Adrenal gland (tissue), 12 donors: ENCODE data around the gene PPEF2. TPM values are rescaled to one million over a fixed set of nuclear protein-coding genes. Genes with fewer than 3 reads are reported as not detected.
"Not testable (repeated sequence)": the region's sequence is repeated elsewhere in the genome, so short reads cannot be mapped to it uniquely, and the experiment has no call there.

Experiments used
- DNase-seq, 7 donors: peaks; one replicate each; pipeline ENCODE4 v3.0.0-alpha.2; 2019 to 2020
- H3K27ac ChIP-seq, 5 donors: fragments of 200-600 bp; sonication (generic) in 4 of 5; 1 replicate in 3 of 5; 2 replicates in 2 of 5; pipeline versions ENCODE4 v1.5.1 to v1.8.0; 2016 to 2020; ENCODE audit warnings: mild to moderate bottlenecking in 1 of 5
- H3K27me3 ChIP-seq: fragments of 200-600 bp; 2 replicates; pipeline ENCODE4 v1.8.0; 2021
- H3K36me3 ChIP-seq, 2 donors: fragments of 200-600 bp; replicated peaks in 1 of 2; 1 replicate in 1 of 2; 2 replicates in 1 of 2; pipeline versions ENCODE4 v1.5.1 to v1.8.0; 2018 to 2022
- H3K4me1 ChIP-seq, 2 donors: fragments of 200-600 bp; replicated peaks in 1 of 2; 1 replicate in 1 of 2; 2 replicates in 1 of 2; pipeline versions ENCODE4 v1.5.1 to v1.8.0; 2018 to 2021
- H3K4me3 ChIP-seq, 4 donors: fragments of 200-600 bp; sonication (generic) in 3 of 4; one replicate each; pipeline ENCODE4 v1.5.1; 2016 to 2018
- H3K9me3 ChIP-seq, 3 donors: fragments of 200-600 bp; sonication (generic) in 1 of 3; replicated peaks in 1 of 3; 1 replicate in 2 of 3; 2 replicates in 1 of 3; pipeline versions ENCODE4 v1.5.1 to v1.8.0; 2016 to 2021
- POLR2A ChIP-seq, 2 donors: fragments of 450-650 bp; IDR thresholded peaks; one replicate each; pipeline ENCODE4 v1.6.1; 2017; ENCODE audit warnings: antibody characterized with exemption in 2 of 2, mild to moderate bottlenecking in 2 of 2, moderate library complexity in 1 of 2
- WGBS, 4 donors: extraction: QIAGEN DNeasy Blood & Tissue Kit in 2 of 4; methylation state at CpG; one replicate each; pipeline versions ENCODE4 v1.1.5 to v1.1.7; 2013 to 2017; 5-methylcytosine and 5-hydroxymethylcytosine counted together
- intact Hi-C, 2 donors: fragments of 100-400 bp; cut with DNase I; formaldehyde crosslinking; loops; one replicate each; pipeline versions ENCODE4 v1.14.1 to v1.15.0; 2022 to 2023
- polyA plus RNA-seq, 3 donors: library from polyadenylated mRNA; stranded (reverse); fragments of 200-250 nt in 2 of 3; fragments of 350-450 nt in 1 of 3; fragmentation: Illumina TruSeq in 1 of 3; extraction: RNeasy Lipid Tissue Mini Kit (QIAGEN cat#74804) in 1 of 3; gene quantifications; one replicate each; pipeline ENCODE4 v1.2.3, GENCODE V29; 2013 to 2014
- total RNA-seq, 9 donors: library from RNA; depleted of rRNA in 4 of 9; stranded (reverse); fragments of >200 nt in 4 of 9; fragments of 120-200 nt in 1 of 9; fragmentation: NEBNext Ultra II Directional in 1 of 9; extraction: Animal tissue kit (Norgen Biotek cat#: 25700) in 1 of 9; gene quantifications; one replicate each; pipeline versions ENCODE4 v1.1.0 to v1.2.4, GENCODE V29; 2013 to 2023
- TF ChIP-seq, protein P1 (sequence below), 6 experiments: fragments of 450-650 bp in 4 of 6; fragments of 200-600 bp in 2 of 6; sonication (generic) in 1 of 6; IDR thresholded peaks; 1 replicate in 5 of 6; 2 replicates in 1 of 6; pipeline versions ENCODE4 v1.5.1 to v1.8.0; 2016 to 2021; ENCODE audit warnings: antibody characterized with exemption in 6 of 6, mild to moderate bottlenecking in 2 of 6, moderate library complexity in 1 of 6
- donor health status: healthy with polysubstance abuse.
- donor health status: Bipolar disorder and iron deficiency.
- donor health status: DM: yes; HTN: yes; CAD: no.
- donor health status: DM: no; HTN: no; CAD: no.
- donor health status: DM: no; HTN: no; CAD: no.
- donor health status: DM: yes; HTN: yes; CAD: no.

Gene PPEF2
- total and polyA plus RNA-seq, 12 donors: 0.03 to 0.08 (median 0.06) TPM; not detected in 9

DNA sequence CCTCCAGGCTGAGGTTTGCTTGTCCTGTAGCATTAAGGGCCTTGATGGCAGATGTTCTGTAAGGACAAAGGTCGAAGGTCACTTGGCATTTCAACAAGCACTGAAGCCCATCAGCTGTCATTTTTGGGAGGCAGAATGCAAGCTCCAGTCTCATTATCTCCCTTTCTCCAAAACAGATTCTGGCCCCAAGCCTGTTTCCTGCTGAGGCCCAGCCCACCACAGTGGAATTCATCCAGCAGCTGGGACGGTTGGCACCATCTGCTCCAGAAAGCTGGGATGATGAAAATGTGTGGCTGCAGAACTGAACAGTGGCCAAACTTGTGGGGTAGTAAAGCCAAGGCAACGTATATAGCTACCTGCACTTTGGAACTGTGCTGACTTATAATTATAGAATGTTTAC is 17.7 kb upstream of the PPEF2 start:
- intact Hi-C loops: no loop called here
- peak in 3 of 7 donors; percentile 4 to 29 (median 19) for DNase-seq
- Histone ChIP-seq H3K4me1 (no peaks in the 10 kb centered on the region), H3K4me3 (no peak overlapping the region), H3K9me3 (no peaks in the 10 kb centered on the region), H3K36me3 (peaks cover 0 to 24% of the 10 kb centered on the region in 2 donors), H3K27me3 (no peaks in the 10 kb centered on the region), H3K27ac (no peak overlapping the region)
- TF ChIP-seq, protein P1, sequence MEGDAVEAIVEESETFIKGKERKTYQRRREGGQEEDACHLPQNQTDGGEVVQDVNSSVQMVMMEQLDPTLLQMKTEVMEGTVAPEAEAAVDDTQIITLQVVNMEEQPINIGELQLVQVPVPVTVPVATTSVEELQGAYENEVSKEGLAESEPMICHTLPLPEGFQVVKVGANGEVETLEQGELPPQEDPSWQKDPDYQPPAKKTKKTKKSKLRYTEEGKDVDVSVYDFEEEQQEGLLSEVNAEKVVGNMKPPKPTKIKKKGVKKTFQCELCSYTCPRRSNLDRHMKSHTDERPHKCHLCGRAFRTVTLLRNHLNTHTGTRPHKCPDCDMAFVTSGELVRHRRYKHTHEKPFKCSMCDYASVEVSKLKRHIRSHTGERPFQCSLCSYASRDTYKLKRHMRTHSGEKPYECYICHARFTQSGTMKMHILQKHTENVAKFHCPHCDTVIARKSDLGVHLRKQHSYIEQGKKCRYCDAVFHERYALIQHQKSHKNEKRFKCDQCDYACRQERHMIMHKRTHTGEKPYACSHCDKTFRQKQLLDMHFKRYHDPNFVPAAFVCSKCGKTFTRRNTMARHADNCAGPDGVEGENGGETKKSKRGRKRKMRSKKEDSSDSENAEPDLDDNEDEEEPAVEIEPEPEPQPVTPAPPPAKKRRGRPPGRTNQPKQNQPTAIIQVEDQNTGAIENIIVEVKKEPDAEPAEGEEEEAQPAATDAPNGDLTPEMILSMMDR (IDR thresholded peaks at IDR 0.05): no peak
- no peak for TF ChIP-seq POLR2A (IDR thresholded peaks at IDR 0.05)
- 59 to 73% (median 67%) methylated on average over 3 of the region's 3 CpGs for WGBS, 4 donors

DNA sequence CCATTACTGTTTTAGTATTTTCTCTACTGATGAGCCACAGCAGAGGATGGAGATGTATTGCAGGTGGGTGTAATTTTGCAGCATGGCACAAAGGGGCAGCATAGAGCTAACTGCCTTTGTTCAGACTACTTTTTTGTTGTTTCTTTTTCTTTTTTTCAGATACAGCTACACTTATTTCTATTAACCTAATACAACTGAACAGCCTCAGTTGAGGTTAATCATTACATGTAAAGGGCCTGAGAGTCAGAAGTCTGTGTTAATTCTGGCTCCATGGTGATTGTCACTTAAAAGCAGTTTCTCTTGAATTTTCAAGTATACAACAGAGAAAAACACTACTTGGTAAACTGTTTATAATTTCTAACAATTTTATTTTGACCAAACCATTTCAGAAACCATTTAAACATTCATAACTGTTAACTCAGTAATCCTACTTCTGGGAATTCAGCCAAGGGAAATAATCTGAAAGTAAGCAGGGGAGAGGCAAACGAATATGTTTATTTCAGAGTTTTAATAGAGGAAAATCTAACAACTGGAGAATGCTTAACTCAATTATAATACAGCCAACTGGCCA is 13.9 kb upstream of the PPEF2 start:
- Histone ChIP-seq H3K27ac (no peak overlapping the region), H3K27me3 (no peaks in the 10 kb centered on the region), H3K9me3 (no peaks in the 10 kb centered on the region), H3K4me1 (no peaks in the 10 kb centered on the region), H3K36me3 (peaks cover 0 to 17% of the 10 kb centered on the region in 2 donors), H3K4me3 (no peak overlapping the region)
- DNase-seq: peak in 2 of 7 donors; percentile 25 to 33
- 30 to 35% (median 33%) methylated on average over 1 of the region's 1 CpG for WGBS, 4 donors
- intact Hi-C loops: no loop called here
- TF ChIP-seq, protein P1 (IDR thresholded peaks at IDR 0.05): peak; percentile 60 to 79 (median 68)
- TF ChIP-seq POLR2A (IDR thresholded peaks at IDR 0.05): no peak

DNA sequence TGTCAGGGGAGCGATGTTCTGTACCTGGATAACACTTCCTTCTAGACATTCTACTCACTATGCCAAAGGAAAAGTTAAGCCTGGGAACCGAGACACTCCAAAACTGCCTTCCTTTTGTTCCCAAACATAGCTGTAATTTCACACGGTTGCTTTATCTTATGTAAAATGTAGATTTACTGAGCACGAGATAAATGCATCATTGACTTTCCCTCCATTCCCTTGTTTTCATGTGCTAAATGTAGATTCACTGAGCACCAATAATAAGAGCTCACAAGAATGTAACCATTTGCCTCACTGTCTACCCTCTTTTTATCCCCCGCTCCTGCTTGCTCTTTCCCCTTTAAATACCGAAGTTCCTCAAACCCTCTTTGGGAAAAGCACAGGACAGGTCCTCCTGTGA is 10.7 kb upstream of the PPEF2 start:
- TF ChIP-seq, protein P1 (IDR thresholded peaks at IDR 0.05): no peak
- TF ChIP-seq POLR2A (IDR thresholded peaks at IDR 0.05): no peak
- intact Hi-C loops: no loop called here
- Histone ChIP-seq H3K9me3 (no peaks in the 10 kb centered on the region), H3K4me3 (no peak overlapping the region), H3K4me1 (peaks cover 0 to 6% of the 10 kb centered on the region in 2 donors), H3K36me3 (no peaks in the 10 kb centered on the region), H3K27ac (no peak overlapping the region), H3K27me3 (no peaks in the 10 kb centered on the region)
- DNase-seq: no peak
- 65 to 75% (median 69%) methylated on average over 6 of the region's 6 CpGs for WGBS, 4 donors

DNA sequence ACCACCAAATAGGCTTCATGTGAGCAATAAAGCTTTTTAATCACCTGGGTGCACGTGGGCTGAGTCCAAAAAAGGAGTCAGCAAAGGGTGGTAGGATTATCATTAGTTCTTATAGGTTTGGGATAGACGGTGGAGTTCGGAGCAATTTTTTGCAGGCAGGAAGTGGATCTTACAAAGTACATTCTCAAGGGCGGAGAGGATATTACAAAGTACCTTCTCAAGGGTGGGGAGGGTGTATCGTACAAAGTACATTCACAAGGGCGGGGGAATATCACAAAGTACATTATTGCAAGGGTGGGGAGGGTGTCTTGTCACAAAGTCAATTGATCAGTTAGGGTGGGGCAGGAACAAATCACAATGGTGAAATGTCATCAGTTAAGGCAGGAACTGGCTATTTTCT is 8.6 kb upstream of the PPEF2 start:
- H3K9me3 ChIP-seq, H3K36me3 ChIP-seq, H3K4me3 ChIP-seq, H3K27me3 ChIP-seq, H3K4me1 ChIP-seq, intact Hi-C loops, DNase-seq, H3K27ac ChIP-seq: not testable (repeated sequence)
- WGBS, 4 donors: 93 to 98% (median 95%) methylated on average over 6 of the region's 6 CpGs

DNA sequence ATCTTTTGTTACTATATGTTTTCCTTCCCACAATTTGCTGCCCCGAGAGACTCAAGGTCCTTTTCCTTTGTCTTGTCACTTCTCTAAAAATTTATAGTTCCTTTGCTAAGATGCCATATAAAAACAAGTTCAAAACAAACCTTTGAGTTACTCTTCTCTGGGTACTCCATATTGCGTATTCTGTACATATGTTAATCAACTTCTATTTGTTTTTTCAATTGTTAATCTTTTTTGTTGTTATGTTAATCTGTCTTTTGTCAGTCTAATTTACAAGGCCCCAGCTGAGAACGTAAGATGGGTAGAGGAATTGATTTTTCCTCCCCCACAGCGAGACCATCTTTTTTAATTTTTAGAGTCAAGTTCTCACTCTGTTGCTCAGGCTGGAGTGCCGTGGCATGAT is 7.2 kb upstream of the PPEF2 start:
- H3K9me3 ChIP-seq: no peaks in the 10 kb centered on the region
- TF ChIP-seq, protein P1 (IDR thresholded peaks at IDR 0.05): no peak
- TF ChIP-seq POLR2A (IDR thresholded peaks at IDR 0.05): no peak
- 76 to 81% (median 77%) methylated on average over 5 of the region's 5 CpGs for WGBS, 4 donors

More for the DNA sequence above, 7.2 kb upstream of the PPEF2 start:
- no peak overlapping the region for H3K27ac ChIP-seq
- peaks cover 0 to 6% of the 10 kb centered on the region in 2 donors for H3K4me1 ChIP-seq
- intact Hi-C loops: no loop called here
- no peaks in the 10 kb centered on the region for H3K27me3 ChIP-seq
- no peak for DNase-seq
- no peaks in the 10 kb centered on the region for H3K36me3 ChIP-seq
- no peak overlapping the region for H3K4me3 ChIP-seq
